Mucosa of descending colon (tissue), 3 donors: ENCODE measurements around the gene CACNA1C. TPM values are rescaled to one million over a fixed set of nuclear protein-coding genes. Genes with fewer than 3 reads are reported as not detected.

ENCODE experiments used
- ATAC-seq: fragments of 200-7000 bp; cut with Tn5 transposase; one replicate; pipeline ENCODE4 v1.9.1; 2020; ENCODE audit warnings: mild to moderate bottlenecking, moderate library complexity
- DNase-seq, 3 donors: peaks; one replicate each; pipeline ENCODE4 v3.0.0-alpha.2; 2020
- H3K36me3 ChIP-seq: fragments of 200-600 bp; one replicate; pipeline ENCODE4 v1.8.0; 2021; ENCODE audit warnings: low read depth, mild to moderate bottlenecking
- H3K4me1 ChIP-seq: fragments of 200-600 bp; one replicate; pipeline ENCODE4 v1.8.0; 2021; ENCODE audit warnings: low read depth, mild to moderate bottlenecking
- H3K4me3 ChIP-seq: fragments of 200-600 bp; one replicate; pipeline ENCODE4 v1.8.0; 2021; ENCODE audit warnings: mild to moderate bottlenecking
- H3K9me3 ChIP-seq: fragments of 200-600 bp; one replicate; pipeline ENCODE4 v1.8.0; 2021; ENCODE audit warnings: mild to moderate bottlenecking
- CTCF ChIP-seq: fragments of 200-600 bp; IDR thresholded peaks from one replicate; pipeline ENCODE4 v1.8.0; 2022; ENCODE audit warnings: antibody characterized with exemption, mild to moderate bottlenecking
- intact Hi-C, 2 donors: fragments of 100-400 bp; cut with DNase I in 1 of 2; cut with micrococcal nuclease in 1 of 2; formaldehyde crosslinking; loops; one replicate each; pipeline versions ENCODE4 v1.11.0 to v1.11.1; 2022; cut with DNase I, micrococcal nuclease
- total RNA-seq, 3 donors: library from RNA; stranded (reverse); fragmentation: NEBNext Ultra II Directional in 2 of 3; extraction: Animal tissue kit (Norgen Biotek cat#: 25700) in 2 of 3; gene quantifications; one replicate each; pipeline versions ENCODE4 v1.2.1 to v1.2.4, GENCODE V29; 2021 to 2023
- donor health status: DM: no; HTN: no; CAD: no; lungs with moderate emphysema.
- donor health status: DM: no; HTN: no; CAD: no.
- donor health status: DM: no; HTN: yes; CAD: no.

The CACNA1C gene
- total RNA-seq, 3 donors from 2014 or later = 5.5 to 89.4 (median 9.2) TPM

DNA sequence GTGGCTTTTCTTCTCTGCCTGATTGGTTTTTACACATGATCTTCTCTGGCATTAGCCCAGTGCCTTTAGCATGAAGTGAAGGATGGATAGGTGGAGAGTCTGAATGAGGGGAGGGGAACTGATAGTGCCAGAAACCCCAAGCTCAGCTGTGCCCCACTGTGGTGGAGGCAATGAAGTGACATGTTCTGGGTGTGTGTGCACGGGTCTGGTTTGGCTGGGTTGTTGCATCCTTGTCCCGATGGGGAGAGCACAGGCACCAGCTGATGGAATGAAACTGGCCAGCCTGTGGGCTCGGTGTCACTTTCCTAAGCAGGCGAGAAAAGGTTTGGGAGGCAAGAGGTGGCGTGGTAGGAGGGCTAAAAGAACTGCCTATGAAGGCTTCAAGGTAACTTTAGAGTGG is 65.3 kb downstream of the CACNA1C start:
- intact Hi-C loops = no loop called here
- peak in 1 of 3 donors; percentile 10 for DNase-seq
- Histone ChIP-seq H3K36me3 (no peaks in the 10 kb centered on the region), H3K4me3 (no peak overlapping the region), H3K9me3 (no peaks in the 10 kb centered on the region), H3K4me1 (no peaks in the 10 kb centered on the region)
- no peak for TF ChIP-seq CTCF
- no peak for ATAC-seq

DNA sequence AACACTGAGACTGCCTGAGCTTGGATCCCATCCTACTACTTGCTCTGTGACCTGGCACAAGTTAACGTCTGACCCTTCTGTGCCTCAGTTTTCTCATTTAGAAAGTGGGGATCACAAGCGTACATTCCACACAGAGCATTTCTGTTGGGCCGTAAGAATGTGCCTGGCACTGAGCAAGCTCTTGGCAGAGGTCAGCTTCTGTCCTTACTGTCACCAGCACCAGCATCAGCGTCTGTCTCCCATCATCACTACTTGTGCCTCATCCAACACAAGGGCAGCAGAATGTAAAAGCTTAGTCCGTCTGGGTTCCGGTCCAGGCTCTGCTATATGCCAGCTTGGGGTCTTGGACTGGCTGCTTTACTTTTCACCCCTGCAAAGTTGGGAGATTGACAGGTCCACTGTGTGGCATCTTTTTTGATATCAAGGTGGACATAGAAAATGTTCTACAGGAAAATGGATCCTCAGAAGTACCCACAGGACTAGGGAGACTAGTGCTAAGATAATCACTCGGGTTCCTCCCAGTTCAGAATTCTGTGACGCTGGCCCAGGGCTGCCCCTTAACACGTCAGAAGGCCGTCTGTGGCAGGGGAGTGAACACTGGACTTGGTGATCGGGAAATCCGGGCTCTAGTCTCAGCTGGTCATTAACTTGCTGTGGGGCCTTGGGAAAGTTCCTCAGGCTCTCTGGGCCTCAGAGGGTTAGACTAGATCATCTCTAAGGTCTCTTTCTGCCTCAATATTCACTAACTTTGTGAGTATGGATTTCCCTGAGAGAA is 65.9 kb downstream of the CACNA1C start:
- peak in 1 of 3 donors; percentile 9 for DNase-seq
- no peak for TF ChIP-seq CTCF
- H3K36me3 ChIP-seq = no peaks in the 10 kb centered on the region
- no peak for ATAC-seq
- H3K9me3 ChIP-seq = no peaks in the 10 kb centered on the region
- no peak overlapping the region for H3K4me3 ChIP-seq
- intact Hi-C loops = no loop called here
- no peaks in the 10 kb centered on the region for H3K4me1 ChIP-seq

DNA sequence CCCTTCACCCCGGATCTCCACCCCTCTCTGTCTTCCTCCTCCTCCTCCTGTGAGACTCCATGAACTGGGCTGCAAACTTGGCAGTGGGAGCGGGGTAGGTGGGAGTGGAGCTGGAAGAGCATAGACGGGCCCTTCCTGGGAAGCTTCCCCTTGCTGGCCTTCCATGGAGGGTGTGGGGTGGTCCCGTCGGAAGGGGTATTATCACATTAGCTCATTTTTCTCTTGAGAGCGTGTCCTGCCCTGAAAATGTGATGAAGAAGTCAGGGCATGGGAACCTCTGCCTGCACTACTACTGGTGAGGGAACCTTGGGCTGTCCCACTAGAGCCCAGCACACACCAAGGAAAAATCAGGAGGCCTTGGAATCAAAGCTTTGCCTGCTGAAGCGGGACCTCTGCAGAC is 66.5 kb downstream of the CACNA1C start:
- no peak for ATAC-seq
- TF ChIP-seq CTCF = no peak
- DNase-seq = no peak
- Histone ChIP-seq H3K4me3 (no peak overlapping the region), H3K36me3 (no peaks in the 10 kb centered on the region), H3K9me3 (no peaks in the 10 kb centered on the region), H3K4me1 (no peaks in the 10 kb centered on the region)
- intact Hi-C loops = no loop called here

- DNase-seq = no peak
- Histone ChIP-seq H3K36me3 (no peaks in the 10 kb centered on the region), H3K9me3 (no peaks in the 10 kb centered on the region), H3K4me3 (no peak overlapping the region), H3K4me1 (no peaks in the 10 kb centered on the region)
- intact Hi-C loops = no loop called here
- TF ChIP-seq CTCF = no peak
- no peak for ATAC-seq
Measured at GRCh38 chr12:2120982-2121758, 68.4 kb downstream of the CACNA1C start.

- Histone ChIP-seq H3K9me3 (no peaks in the 10 kb centered on the region), H3K36me3 (no peaks in the 10 kb centered on the region), H3K4me3 (no peak overlapping the region), H3K4me1 (no peaks in the 10 kb centered on the region)
- TF ChIP-seq CTCF = no peak
- intact Hi-C loops = no loop called here
- DNase-seq (no peak), ATAC-seq (no peak)
Measured at GRCh38 chr12:2124466-2125023, 71.8 kb downstream of the CACNA1C start.
